Colonic mucosa (tissue), 4 donors: ENCODE measurements around the gene CCDC80. TPM values are rescaled to one million over a fixed set of nuclear protein-coding genes. Genes with fewer than 3 reads are reported as not detected.
A peak's percentile ranks its signal among the peaks of the same experiment; 100 is the strongest.

ENCODE experiments used
- DNase-seq: peaks from one replicate; pipeline ENCODE4 v3.0.0-alpha.2; 2020
- H3K27ac ChIP-seq: fragments of 200-600 bp; one replicate; pipeline ENCODE4 v1.8.0; 2021
- H3K27me3 ChIP-seq: fragments of 200-600 bp; one replicate; pipeline ENCODE4 v1.8.0; 2021
- H3K36me3 ChIP-seq: fragments of 200-600 bp; one replicate; pipeline ENCODE4 v1.8.0; 2021
- H3K4me1 ChIP-seq: fragments of 200-600 bp; one replicate; pipeline ENCODE4 v1.8.0; 2021; ENCODE audit warnings: mild to moderate bottlenecking
- H3K4me3 ChIP-seq: fragments of 200-600 bp; one replicate; pipeline ENCODE4 v1.8.0; 2021
- H3K9ac ChIP-seq, 2 donors: one replicate each; pipeline ENCODE4 v1.7.0; 2013; ENCODE audit warnings: control low read depth in 2 of 2, low read depth in 2 of 2, low read length in 2 of 2
- H3K9me3 ChIP-seq: fragments of 200-600 bp; one replicate; pipeline ENCODE4 v1.8.0; 2021
- intact Hi-C: fragments of 100-400 bp; cut with DNase I; formaldehyde crosslinking; loops from one replicate; pipeline ENCODE4 v1.14.1; 2022
- total RNA-seq, 2 donors: library from RNA; stranded (reverse); fragmentation: NEBNext Ultra II Directional in 1 of 2; extraction: Animal tissue kit (Norgen Biotek cat#: 25700) in 1 of 2; gene quantifications; one replicate each; pipeline ENCODE4 v1.2.1, GENCODE V29; 2021
- TF ChIP-seq, protein P1 (sequence below): fragments of 200-600 bp; IDR thresholded peaks from one replicate; pipeline ENCODE4 v1.8.0; 2022; ENCODE audit warnings: antibody characterized with exemption, mild to moderate bottlenecking
- donor health status: healthy.
- donor health status: DM: no; HTN: no; CAD: no.
- donor health status: DM: no; HTN: no; CAD: no.

The CCDC80 gene
- total RNA-seq, 2 donors from 2014 or later = 7.1 to 36.6 TPM

GRCh38 chr3:112555535-112556170 is 85.3 kb downstream of the CCDC80 start:
- H3K4me3 ChIP-seq = no peak overlapping the region
- H3K4me1 ChIP-seq = peaks cover 10% of the 10 kb centered on the region
- H3K9me3 ChIP-seq = no peaks in the 10 kb centered on the region
- H3K9ac ChIP-seq = no peak overlapping the region
- intact Hi-C loops = no loop called here
- peak overlapping the region; percentile 19 for H3K27ac ChIP-seq
- H3K36me3 ChIP-seq = no peaks in the 10 kb centered on the region
- no peak for DNase-seq
- no peaks in the 10 kb centered on the region for H3K27me3 ChIP-seq
- TF ChIP-seq, protein P1, sequence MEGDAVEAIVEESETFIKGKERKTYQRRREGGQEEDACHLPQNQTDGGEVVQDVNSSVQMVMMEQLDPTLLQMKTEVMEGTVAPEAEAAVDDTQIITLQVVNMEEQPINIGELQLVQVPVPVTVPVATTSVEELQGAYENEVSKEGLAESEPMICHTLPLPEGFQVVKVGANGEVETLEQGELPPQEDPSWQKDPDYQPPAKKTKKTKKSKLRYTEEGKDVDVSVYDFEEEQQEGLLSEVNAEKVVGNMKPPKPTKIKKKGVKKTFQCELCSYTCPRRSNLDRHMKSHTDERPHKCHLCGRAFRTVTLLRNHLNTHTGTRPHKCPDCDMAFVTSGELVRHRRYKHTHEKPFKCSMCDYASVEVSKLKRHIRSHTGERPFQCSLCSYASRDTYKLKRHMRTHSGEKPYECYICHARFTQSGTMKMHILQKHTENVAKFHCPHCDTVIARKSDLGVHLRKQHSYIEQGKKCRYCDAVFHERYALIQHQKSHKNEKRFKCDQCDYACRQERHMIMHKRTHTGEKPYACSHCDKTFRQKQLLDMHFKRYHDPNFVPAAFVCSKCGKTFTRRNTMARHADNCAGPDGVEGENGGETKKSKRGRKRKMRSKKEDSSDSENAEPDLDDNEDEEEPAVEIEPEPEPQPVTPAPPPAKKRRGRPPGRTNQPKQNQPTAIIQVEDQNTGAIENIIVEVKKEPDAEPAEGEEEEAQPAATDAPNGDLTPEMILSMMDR = no peak

DNA sequence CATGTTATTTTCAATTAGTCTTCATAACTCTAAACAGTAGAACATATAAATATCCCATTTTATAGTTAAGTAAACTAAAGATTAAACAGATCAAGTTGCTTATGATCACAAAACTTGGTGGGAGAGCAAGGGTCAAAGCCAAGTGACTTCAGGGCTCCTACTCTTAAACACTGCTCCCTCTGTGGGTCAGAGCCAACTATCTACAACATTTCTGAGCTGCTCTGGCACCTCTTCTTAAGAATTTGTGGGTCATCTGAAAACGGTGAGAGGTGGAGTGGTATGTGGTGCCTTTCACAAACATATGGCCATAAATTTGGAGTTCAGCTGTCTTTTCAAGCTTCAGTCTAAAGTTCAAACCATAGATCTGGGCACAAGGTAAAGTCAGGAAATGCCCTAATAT is 90.1 kb downstream of the CCDC80 start:
- H3K4me3 ChIP-seq = no peak overlapping the region
- no peaks in the 10 kb centered on the region for H3K9me3 ChIP-seq
- no peak overlapping the region for H3K9ac ChIP-seq
- no peak overlapping the region for H3K27ac ChIP-seq
- intact Hi-C loops = no loop called here
- TF ChIP-seq, protein P1 = no peak
- peaks cover 5% of the 10 kb centered on the region for H3K4me1 ChIP-seq
- DNase-seq = no peak
- H3K27me3 ChIP-seq = no peaks in the 10 kb centered on the region
- no peaks in the 10 kb centered on the region for H3K36me3 ChIP-seq

Other genes with a start within 250 kb of the CCDC80 start
- gene BTLA, start 141.7 kb downstream of the CCDC80 start, total RNA-seq = 1 to 10 TPM in 1 of 2 donors, under 1 TPM in 1; 0.32 to 1.1 TPM
- 10 to 100 TPM; 59.1 to 79.9 TPM for gene ATG3, start 79.2 kb downstream of the CCDC80 start, total RNA-seq
- 10 to 100 TPM; 24.3 to 33.6 TPM for gene SLC35A5, start 79.1 kb downstream of the CCDC80 start, total RNA-seq
- gene CD200R1L, start 205.7 kb upstream of the CCDC80 start, total RNA-seq = not detected